Motor neuron (in vitro differentiated cells): Measurements from ENCODE around the gene NFX1. TPM values are rescaled to one million over a fixed set of nuclear protein-coding genes. Genes with fewer than 3 reads are reported as not detected.
"Not testable (repeated sequence)": the region's sequence is repeated elsewhere in the genome, so short reads cannot be mapped to it uniquely, and the experiment has no call there.

Source experiments
- ATAC-seq, 8 experiments: fragments of 200-7000 bp; cut with Tn5 transposase; replicated peaks in 6 of 8; 2 replicates each; pipeline ENCODE4 v1.8.0; 2021; ENCODE audit warnings: mild to moderate bottlenecking in 8 of 8, moderate library complexity in 8 of 8
- H3K27ac ChIP-seq, 2 donors: fragments of 250-450 bp; sonication (Bioruptor Pico); 2 replicates each; pipeline ENCODE4 v1.9.0; 2021; ENCODE audit warnings: antibody characterized with exemption in 2 of 2, mild to moderate bottlenecking in 2 of 2, moderate library complexity in 1 of 2
- H3K4me1 ChIP-seq, 2 donors: fragments of 250-450 bp; sonication (Bioruptor Pico); replicated peaks in 1 of 2; 2 replicates each; pipeline ENCODE4 v1.6.1; 2021; ENCODE audit warnings: antibody characterized with exemption in 2 of 2, mild to moderate bottlenecking in 2 of 2, moderate library complexity in 1 of 2
- H3K4me3 ChIP-seq, 5 donors: fragments of 250-450 bp; sonication (Bioruptor Pico); 2 replicates each; pipeline ENCODE4 v1.9.0; 2021; ENCODE audit warnings: antibody characterized with exemption in 5 of 5, mild to moderate bottlenecking in 5 of 5, moderate library complexity in 4 of 5
- WGBS, 10 experiments: fragments of 450-650 bp; shearing (Covaris generic); methylation state at CpG; one replicate each; pipeline ENCODE4 v1.0.0; 2022; 5-methylcytosine and 5-hydroxymethylcytosine counted together
- in situ Hi-C, 9 experiments: fragments of 400-800 bp; cut with MboI; loops; one replicate each; pipeline ENCODE4 v1.15.0; 2021; ENCODE audit warnings: low sequenced_read_pairs in 9 of 9, low pct_unique_long_range_greater_than_20kb in 2 of 9; ENCODE audit not compliant: unreplicated experiment in 9 of 9
- total RNA-seq, 8 experiments: library from RNA; unstranded; fragments of 300-600 nt; gene quantifications; 2 replicates each; pipeline versions ENCODE4 v1.2.3 to v1.2.4, GENCODE V29; 2022

The NFX1 gene
- total RNA-seq, 8 experiments from 2014 or later, result 18.4 to 43.7 (median 28.0) TPM

DNA sequence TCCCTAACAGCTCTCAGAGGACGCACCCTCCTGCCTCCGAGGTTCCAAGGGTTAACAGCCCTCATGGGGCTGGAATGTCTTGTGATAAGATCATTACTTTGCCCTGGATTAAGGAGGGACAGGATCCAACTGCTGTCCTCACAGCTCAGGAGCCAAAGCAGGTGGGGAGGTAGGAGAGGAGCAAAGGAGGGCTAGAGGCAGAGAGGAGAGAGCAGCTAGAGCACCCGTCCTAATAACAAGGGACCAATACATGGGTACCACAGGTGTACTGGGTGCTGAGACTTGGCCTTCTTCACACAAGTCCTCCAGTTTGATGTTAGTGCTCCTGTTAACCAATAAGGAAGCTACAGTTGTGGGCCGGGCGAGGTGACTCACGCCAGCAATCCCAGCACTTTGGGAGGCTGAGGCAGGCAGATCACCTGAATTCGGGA is 102.3 kb downstream of the NFX1 start:
- peaks cover 9 to 12% of the 10 kb centered on the region in 2 donors for H3K4me1 ChIP-seq
- H3K4me3 ChIP-seq, ATAC-seq, H3K27ac ChIP-seq, in situ Hi-C loops: not testable (repeated sequence)
- WGBS, 10 experiments, result 64 to 100% (median 98%) methylated on average over 1 to 5 of the region's 7 CpGs; no CpG with 5 or more reads in 4 of the 10 experiments

DNA sequence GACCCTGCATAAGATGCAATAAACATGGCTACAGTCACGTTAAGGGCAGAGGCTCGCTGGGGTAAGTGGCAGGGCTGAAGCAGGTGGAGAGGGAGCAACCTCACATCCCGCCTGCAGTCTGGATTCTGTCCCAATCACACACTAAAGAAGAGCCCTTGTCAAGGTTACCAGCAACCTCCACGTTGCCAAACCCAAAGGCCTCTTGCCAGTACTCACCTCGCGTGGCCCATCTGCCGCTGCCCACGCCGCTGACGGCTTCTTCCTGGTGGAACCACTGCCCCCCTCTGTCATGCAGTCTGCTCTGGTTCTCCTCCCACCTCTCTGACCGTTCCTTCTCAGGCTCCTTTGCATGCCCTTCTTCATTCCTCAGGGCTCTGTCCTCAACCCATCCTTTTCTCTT is 103.3 kb downstream of the NFX1 start:
- no peak overlapping the region for H3K27ac ChIP-seq
- no peak for ATAC-seq
- H3K4me1 ChIP-seq, result peaks cover 9 to 12% of the 10 kb centered on the region in 2 donors
- no peak overlapping the region for H3K4me3 ChIP-seq
- 60 to 75% (median 62%) methylated on average over 1 to 6 of the region's 11 CpGs; no CpG with 5 or more reads in 7 of the 10 experiments for WGBS, 10 experiments
- in situ Hi-C loops, result no loop called here

DNA sequence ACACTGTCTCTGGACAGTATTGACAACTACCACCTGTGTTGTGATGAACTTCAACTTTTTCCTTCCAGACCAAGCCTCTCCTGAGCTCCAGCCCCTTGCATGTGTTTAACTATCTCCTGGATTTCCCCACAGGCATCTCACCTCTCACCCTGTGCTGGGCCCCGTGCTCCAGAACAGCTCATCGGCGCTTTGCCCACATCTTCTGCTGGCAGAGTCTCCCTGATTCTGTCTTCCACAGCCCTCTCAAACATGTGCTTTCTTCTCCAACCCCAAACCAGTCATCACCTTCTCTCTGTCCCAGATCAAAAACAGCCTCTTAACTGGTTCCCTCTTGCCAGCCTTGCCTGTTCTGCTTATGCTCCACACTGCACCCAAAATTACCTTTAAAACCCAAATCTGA is 103.7 kb downstream of the NFX1 start:
- H3K4me3 ChIP-seq, ATAC-seq, H3K27ac ChIP-seq, in situ Hi-C loops: not testable (repeated sequence)
- peaks cover 9 to 12% of the 10 kb centered on the region in 2 donors for H3K4me1 ChIP-seq
- WGBS, 10 experiments, result 50 to 80% (median 65%) methylated on average over 1 to 2 of the region's 3 CpGs; no CpG with 5 or more reads in 7 of the 10 experiments

DNA sequence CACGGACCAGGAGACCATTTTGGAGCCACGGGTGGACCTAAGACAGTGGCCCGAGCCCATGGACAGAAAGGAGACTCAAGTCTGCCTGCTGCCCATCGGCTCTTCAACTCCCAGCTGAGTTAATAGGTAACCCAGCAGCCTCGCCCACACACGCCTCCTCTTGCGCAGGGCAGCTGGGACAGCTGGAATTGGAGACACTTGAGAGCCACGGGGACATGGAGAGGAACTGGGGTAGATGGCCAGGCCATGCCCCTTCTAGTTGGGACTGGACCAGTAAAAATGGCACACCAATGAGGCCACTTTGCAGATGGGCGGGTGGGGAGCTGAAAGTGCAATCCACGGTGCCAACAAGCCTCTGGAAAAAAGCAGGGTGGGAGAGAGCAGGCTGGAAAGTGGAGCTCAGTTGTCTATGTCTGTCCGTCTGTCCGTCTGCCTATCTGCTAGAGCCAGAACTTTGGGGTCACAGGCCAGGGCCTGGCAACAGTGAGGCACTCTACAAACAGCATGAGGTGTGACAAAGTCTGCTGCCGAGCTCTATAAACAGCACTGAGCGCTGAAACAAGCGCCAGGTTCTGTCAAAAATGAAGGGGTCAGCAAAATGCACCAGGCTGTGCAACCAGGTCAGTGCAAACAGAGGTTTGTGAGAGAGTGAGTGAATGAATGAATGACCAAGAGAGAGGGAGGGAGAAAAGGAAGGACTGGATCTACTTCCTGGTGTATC is 105.0 kb downstream of the NFX1 start:
- WGBS, 10 experiments, result 51 to 100% (median 80%) methylated on average over 1 to 7 of the region's 15 CpGs; no CpG with 5 or more reads in 2 of the 10 experiments
- ATAC-seq, H3K4me3 ChIP-seq, in situ Hi-C loops, H3K27ac ChIP-seq: not testable (repeated sequence)
- H3K4me1 ChIP-seq, result peaks cover 9 to 12% of the 10 kb centered on the region in 2 donors

DNA sequence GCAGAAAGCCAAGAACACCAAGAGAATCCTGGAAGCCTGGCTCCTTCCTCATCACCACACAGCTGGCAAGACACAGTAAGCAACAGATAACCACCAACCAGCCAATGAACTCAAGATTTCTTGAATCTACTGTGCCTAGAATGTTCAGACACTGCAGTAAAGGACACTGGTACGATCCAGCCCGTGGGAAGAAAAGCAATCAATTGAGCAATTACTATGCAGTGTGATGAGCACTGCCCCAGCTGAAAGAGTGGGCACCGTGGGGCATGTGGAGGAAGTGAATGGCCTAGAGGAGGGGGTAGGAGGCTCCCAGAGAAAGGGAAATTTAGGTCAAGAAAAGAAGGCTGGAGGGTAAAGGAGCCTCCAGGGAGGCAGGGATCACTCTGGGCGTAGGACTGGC is 107.5 kb downstream of the NFX1 start:
- ATAC-seq, H3K27ac ChIP-seq, in situ Hi-C loops, H3K4me1 ChIP-seq, H3K4me3 ChIP-seq: not testable (repeated sequence)
- 8 to 40% methylated on average over 1 to 2 of the region's 4 CpGs; no CpG with 5 or more reads in 8 of the 10 experiments for WGBS, 10 experiments

DNA sequence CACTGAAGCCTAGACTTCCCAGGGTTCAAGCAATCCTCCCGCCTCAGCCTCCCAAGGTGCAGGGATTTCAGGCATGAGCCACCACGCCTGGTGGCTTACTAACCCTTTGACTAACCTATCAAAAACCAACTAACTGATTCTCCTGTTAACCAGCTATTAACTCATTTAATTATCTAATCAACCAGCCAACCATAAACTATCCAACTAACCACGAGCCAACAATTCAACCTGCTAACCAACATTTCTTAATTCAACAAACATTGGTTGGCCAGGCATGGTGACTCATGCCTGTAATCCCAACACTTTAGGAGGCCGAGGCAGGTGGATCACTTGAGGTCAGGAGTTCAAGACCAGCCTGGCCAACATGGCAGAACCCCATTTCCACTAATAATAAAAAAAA is 108.7 kb downstream of the NFX1 start:
- WGBS, 10 experiments, result 29 to 100% (median 82%) methylated on average over 1 to 3 of the region's 4 CpGs; no CpG with 5 or more reads in 2 of the 10 experiments
- ATAC-seq, H3K27ac ChIP-seq, in situ Hi-C loops, H3K4me1 ChIP-seq, H3K4me3 ChIP-seq: not testable (repeated sequence)

DNA sequence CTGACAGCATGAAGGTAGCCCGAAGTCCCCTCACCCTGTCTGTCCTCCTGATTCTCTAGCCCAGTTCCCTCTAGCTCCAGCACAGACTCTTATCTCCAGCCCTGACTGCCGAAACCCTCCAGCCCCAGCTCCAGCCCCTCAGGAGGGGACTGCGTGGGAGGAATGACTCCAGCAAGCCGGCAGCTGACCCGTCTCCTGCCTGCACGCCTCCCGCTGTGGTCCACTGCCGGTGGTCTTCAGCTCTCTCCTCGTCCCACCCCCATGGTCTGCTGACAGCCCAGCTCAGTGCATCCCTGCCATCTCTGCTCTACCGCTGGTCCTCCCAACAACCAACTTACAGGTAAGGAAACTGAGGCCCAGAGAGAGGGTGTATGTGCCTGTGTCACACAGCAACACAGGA is 111.5 kb downstream of the NFX1 start:
- H3K27ac ChIP-seq, result not testable (repeated sequence)

DNA sequence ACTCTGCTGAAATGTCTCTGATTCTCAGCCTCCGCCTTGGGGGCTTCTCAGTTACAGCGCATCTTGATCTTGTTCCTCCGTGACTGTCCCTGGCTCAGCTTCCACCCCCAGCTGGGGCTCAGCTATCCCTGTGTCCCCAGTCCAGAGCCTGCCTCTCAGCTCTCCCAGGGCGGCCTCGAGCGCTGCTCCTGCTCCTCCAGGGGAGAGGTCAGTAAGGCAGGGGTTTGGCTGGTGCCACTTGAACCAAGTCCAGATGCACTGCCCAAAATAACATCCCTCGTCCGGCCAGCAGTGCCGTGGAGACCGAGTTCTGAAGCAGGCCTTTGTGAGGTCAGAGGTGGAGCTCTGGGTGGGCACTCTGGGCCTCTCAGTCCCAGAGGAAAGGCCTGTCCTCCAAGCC is 112.1 kb downstream of the NFX1 start, which contains the start of gene AQP7:
TSS of gene AQP7 (minus strand) at position 198 of the 400 bp plus-strand sequence. CDS start 1,306 bp downstream, outside the sequence.
- 80 to 100% methylated on average over 1 to 2 of the region's 10 CpGs; no CpG with 5 or more reads in 8 of the 10 experiments for WGBS, 10 experiments
- H3K4me1 ChIP-seq, in situ Hi-C loops, H3K4me3 ChIP-seq, ATAC-seq, H3K27ac ChIP-seq: not testable (repeated sequence)

More for the DNA sequence above, 111.5 kb downstream of the NFX1 start:
- ATAC-seq, in situ Hi-C loops, H3K4me1 ChIP-seq, H3K4me3 ChIP-seq: not testable (repeated sequence)
- WGBS, 10 experiments, result 20% methylated on average over 1 of the region's 10 CpGs; no CpG with 5 or more reads in 9 of the 10 experiments

DNA sequence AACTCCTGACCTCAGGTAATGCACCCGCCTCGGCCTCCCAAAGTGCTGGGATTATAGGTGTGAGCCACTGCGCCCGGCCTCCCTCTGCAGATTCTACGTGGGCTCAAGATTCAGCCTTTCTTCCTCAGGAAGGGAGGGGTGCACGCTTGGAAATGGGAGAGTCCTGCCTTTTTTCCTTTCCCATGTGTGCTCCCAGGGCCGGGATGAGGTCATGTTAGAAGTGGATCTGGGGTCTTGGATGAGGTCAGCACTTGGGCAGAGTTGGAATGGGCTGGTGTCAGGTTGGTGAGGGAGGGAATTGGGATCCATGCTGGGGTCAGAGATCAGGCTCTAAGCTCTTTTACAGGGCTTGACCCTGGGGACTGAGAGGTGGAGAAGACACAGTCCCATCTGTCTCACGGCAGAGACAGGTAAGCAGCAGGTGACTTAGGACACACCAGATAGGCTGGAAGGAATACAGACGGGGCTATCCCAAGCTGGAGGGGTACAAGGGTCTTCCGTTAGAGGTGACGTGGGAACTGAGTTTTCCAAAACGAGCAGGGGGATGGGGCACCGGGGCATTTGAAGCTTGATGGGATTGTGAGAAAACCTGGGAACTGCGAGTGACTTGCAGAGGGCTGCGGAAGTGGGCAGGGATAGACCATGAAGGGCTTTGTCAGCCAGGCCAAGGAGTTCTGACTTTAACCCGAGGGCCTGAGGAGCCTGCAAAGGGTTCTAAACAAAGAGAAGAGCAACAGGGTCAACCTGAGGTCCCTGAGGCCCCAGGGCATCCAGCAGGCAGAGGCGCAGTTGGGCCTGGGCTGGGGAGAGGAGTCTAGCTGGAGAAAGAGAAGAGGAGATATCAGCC is 113.8 kb downstream of the NFX1 start:
- Histone ChIP-seq H3K27ac (no peak overlapping the region), H3K4me3 (no peak overlapping the region), H3K4me1 (peaks cover 0 to 5% of the 10 kb centered on the region in 2 donors)
- peak in 1 of 8 experiments; percentile 33 for ATAC-seq
- 20 to 100% (median 80%) methylated on average over 1 to 13 of the region's 17 CpGs; no CpG with 5 or more reads in 3 of the 10 experiments for WGBS, 10 experiments
- in situ Hi-C loops, result no loop called here

DNA sequence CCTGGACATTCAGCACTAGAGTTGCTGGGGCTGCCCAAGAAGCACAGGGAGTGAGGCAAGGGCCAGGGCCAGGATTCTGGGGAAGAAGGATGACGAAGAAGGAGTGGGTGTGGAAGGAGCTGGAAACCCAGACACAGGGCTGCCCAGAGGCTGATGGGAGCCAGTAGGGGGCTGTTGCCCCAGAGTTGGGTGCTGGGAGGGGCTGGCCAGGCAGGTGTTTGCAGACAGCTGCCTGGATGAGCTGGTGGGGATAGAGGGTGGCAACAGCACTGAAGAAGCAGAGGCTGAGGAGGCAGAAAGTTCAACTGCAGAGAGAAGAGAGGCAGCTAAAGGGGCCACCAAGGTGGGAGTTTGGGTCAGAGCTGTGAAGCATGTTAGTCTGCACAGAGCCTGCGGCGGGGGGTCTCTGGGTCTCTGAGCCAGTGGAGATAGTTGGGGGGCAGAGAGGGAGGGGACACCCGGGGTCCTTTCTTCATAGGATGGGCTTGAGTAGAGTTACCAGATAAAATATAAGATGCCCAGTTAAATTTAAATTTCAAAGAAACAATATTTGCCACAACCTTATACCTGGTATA is 114.6 kb downstream of the NFX1 start:
- Histone ChIP-seq H3K4me3 (no peak overlapping the region), H3K27ac (no peak overlapping the region), H3K4me1 (peaks cover 0 to 5% of the 10 kb centered on the region in 2 donors)
- WGBS, 10 experiments, result 17 to 100% (median 75%) methylated on average over 1 to 2 of the region's 4 CpGs; no CpG with 5 or more reads in 5 of the 10 experiments
- ATAC-seq, result peak in 3 of 8 experiments; percentile 21 to 44 (median 36)
- in situ Hi-C loops, result no loop called here

DNA sequence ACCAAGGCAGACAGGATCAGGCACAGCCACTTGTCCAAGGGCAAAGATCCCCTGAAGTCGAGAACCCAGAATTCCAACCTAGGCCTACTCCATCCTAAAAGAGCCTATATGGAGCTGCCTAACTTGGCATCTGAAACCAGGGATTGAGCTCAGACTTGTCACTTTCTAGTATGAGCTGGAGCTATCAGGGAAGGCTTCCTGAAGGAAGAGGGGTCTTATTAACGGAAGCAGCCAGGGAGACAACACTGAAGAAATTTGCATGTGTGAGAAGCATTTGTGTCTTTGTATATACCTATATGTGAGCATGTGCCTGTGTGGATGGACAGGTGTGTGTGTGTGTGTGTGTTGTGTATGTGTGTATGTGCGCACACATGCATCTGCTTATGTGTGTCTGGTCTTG is 116.7 kb downstream of the NFX1 start:
- H3K4me1 ChIP-seq, result peaks cover 0 to 5% of the 10 kb centered on the region in 2 donors

DNA sequence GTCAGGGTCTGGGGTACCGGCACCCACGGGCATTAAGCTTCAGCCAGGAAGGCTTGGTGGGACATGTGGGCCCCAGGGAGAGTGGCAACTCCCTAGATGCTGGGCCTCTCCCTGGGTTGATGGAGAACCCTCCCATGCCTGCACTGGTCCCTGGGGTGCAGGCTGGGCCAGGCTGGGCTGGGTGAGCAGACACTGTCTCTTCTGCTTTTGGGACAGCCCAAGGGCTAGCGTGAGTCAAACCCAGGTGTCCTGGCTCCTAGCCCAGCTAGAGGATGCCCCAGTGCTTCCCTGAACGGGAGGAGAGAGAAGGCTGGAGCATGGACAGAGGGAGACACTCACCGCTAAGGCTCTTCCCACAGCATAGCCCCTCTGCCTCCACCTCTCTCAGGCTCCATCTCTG is 117.8 kb downstream of the NFX1 start:
- in situ Hi-C loops, result no loop called here
- WGBS, 10 experiments, result 40 to 100% methylated on average over 1 of the region's 5 CpGs; no CpG with 5 or more reads in 8 of the 10 experiments
- peaks cover 0 to 5% of the 10 kb centered on the region in 2 donors for H3K4me1 ChIP-seq
- peak in 1 of 8 experiments; percentile 69 for ATAC-seq
- H3K4me3 ChIP-seq, result no peak overlapping the region
- H3K27ac ChIP-seq, result no peak overlapping the region

More for the DNA sequence above, 116.7 kb downstream of the NFX1 start:
- no peak overlapping the region for H3K4me3 ChIP-seq
- 100% methylated on average over 1 of the region's 3 CpGs; no CpG with 5 or more reads in 8 of the 10 experiments for WGBS, 10 experiments
- no peak for ATAC-seq
- H3K27ac ChIP-seq, result no peak overlapping the region
- in situ Hi-C loops, result no loop called here
